Effector CD8-positive, alpha-beta T cell (primary cell): ENCODE data around the gene SLC2A14.
"Not testable (repeated sequence)": the region's sequence is repeated elsewhere in the genome, so short reads cannot be mapped to it uniquely, and the experiment has no call there.

ENCODE experiments used
- DNase-seq: peaks from one replicate; lab custom pipeline; 2025; lab: John Stamatoyannopoulos, UW
- total RNA-seq, 4 experiments: gene quantifications; one replicate each; lab custom pipeline; 2026; lab: John Stamatoyannopoulos, UW

SLC2A14 gene
- 0.27 to 1.7 (median 1.2) reads per million in 4 experiments for total RNA-seq

- no peak for DNase-seq
These were observed at the start of gene SLC2A14 for GRCh38 chr12:7872566-7873319. TSS of gene SLC2A14 (minus strand) at chr12:7872915. CDS start at chr12:7869880, 3,035 bp downstream.

- DNase-seq: not testable (repeated sequence)
These were observed 48.5 kb upstream of the SLC2A14 start for GRCh38 chr12:7921181-7921580.

- DNase-seq: not testable (repeated sequence)
These were observed 45.5 kb upstream of the SLC2A14 start for GRCh38 chr12:7918268-7918590.

- no peak for DNase-seq
These were observed 44.9 kb upstream of the SLC2A14 start for GRCh38 chr12:7917392-7918267.

- DNase-seq: no peak
These were observed 44.2 kb upstream of the SLC2A14 start for GRCh38 chr12:7916936-7917335.

GRCh38 chr12:7915661-7916403, 43.1 kb upstream of the SLC2A14 start:
- no peak for DNase-seq

GRCh38 chr12:7910106-7910505, 37.4 kb upstream of the SLC2A14 start:
- not testable (repeated sequence) for DNase-seq

GRCh38 chr12:7907009-7907408, 34.3 kb upstream of the SLC2A14 start:
- DNase-seq: no peak

GRCh38 chr12:7906303-7906702, 33.6 kb upstream of the SLC2A14 start:
- DNase-seq: not testable (repeated sequence)

- DNase-seq: not testable (repeated sequence)
These were observed 32.9 kb upstream of the SLC2A14 start for GRCh38 chr12:7905600-7906125.

GRCh38 chr12:7905071-7905470, 32.4 kb upstream of the SLC2A14 start:
- DNase-seq: no peak

- not testable (repeated sequence) for DNase-seq
These were observed 29.7 kb upstream of the SLC2A14 start for GRCh38 chr12:7902416-7902815.

GRCh38 chr12:7899755-7900154, 27.0 kb upstream of the SLC2A14 start:
- no peak for DNase-seq

GRCh38 chr12:7896726-7897125, 24.0 kb upstream of the SLC2A14 start:
- DNase-seq: not testable (repeated sequence)

- DNase-seq: no peak
These were observed 19.7 kb upstream of the SLC2A14 start for GRCh38 chr12:7892186-7892980.

- DNase-seq: no peak
These were observed 12.0 kb upstream of the SLC2A14 start for GRCh38 chr12:7884689-7885088.

- not testable (repeated sequence) for DNase-seq
These were observed 9.0 kb upstream of the SLC2A14 start for GRCh38 chr12:7881736-7882120.

- not testable (repeated sequence) for DNase-seq
These were observed 8.4 kb upstream of the SLC2A14 start for GRCh38 chr12:7880952-7881735.

- no peak for DNase-seq
These were observed 6.5 kb upstream of the SLC2A14 start for GRCh38 chr12:7879246-7879645.

GRCh38 chr12:7877420-7877819, 4.7 kb upstream of the SLC2A14 start:
- no peak for DNase-seq
